Central memory CD8-positive, alpha-beta T cell (primary cell): ENCODE results near the gene STMP1.
"Not testable (repeated sequence)": the region's sequence is repeated elsewhere in the genome, so short reads cannot be mapped to it uniquely, and the experiment has no call there.

Experiments used
- ATAC-seq: fragments of 150-1000 bp; cut with Tn5 transposase; replicated peaks from 2 replicates; pipeline ENCODE4 v1.10.0; 2022; ENCODE audit warnings: mild to moderate bottlenecking, moderate FRiP score, moderate number of reproducible peaks; ENCODE audit not compliant: poor library complexity, severe bottlenecking; ENCODE audit errors: extremely low read depth
- DNase-seq, 2 donors: peaks; one replicate each; pipeline ENCODE4 v3.0.0; 2021; ENCODE audit warnings: low spot score in 2 of 2
- H3K27ac Mint-ChIP-seq: one replicate; pipeline ENCODE4 v1.8.0; 2022; ENCODE audit warnings: low read depth, mild to moderate bottlenecking, moderate library complexity, mixed read lengths
- H3K27me3 Mint-ChIP-seq: one replicate; pipeline ENCODE4 v1.8.0; 2022; ENCODE audit warnings: mixed read lengths
- H3K36me3 Mint-ChIP-seq: one replicate; pipeline ENCODE4 v1.8.0; 2022; ENCODE audit warnings: mild to moderate bottlenecking, moderate library complexity, mixed read lengths; ENCODE audit not compliant: insufficient read depth
- H3K4me1 Mint-ChIP-seq: one replicate; pipeline ENCODE4 v1.8.0; 2022; ENCODE audit warnings: mixed read lengths
- H3K4me3 Mint-ChIP-seq: one replicate; pipeline ENCODE4 v1.8.0; 2022; ENCODE audit warnings: mild to moderate bottlenecking, moderate library complexity, mixed read lengths
- H3K9me3 Mint-ChIP-seq: one replicate; pipeline ENCODE4 v1.8.0; 2022; ENCODE audit warnings: mixed read lengths

The STMP1 gene

DNA sequence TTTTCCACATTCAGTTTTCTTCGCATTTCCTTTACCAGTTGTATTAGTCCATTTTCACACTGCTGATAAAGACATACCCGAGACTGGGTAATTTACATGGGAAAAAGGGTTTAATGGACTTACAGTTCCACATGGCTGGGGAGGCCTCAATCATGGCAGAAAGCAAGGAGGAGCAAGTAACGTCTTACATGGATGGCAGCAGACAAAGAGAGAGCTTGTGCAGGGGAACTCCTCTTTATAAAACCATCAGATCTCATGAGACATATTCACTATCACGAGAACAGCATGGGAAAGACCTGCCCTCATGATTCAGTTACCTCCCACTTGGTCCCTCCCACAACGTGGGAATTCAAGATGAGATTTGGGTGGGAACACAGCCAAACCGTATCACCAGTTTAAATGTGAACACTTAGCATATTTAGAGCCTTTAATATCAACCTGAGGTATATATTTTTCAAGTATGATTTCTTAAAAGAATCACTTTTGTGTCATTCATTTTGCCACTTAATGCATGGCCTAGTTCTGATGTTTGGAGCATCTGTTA is 6.6 kb downstream of the STMP1 start:
- not testable (repeated sequence) for ATAC-seq, H3K9me3 Mint-ChIP-seq, H3K27me3 Mint-ChIP-seq, H3K27ac Mint-ChIP-seq, H3K4me3 Mint-ChIP-seq, H3K36me3 Mint-ChIP-seq, DNase-seq
- H3K4me1 Mint-ChIP-seq = peaks cover 61% of the 10 kb centered on the region

DNA sequence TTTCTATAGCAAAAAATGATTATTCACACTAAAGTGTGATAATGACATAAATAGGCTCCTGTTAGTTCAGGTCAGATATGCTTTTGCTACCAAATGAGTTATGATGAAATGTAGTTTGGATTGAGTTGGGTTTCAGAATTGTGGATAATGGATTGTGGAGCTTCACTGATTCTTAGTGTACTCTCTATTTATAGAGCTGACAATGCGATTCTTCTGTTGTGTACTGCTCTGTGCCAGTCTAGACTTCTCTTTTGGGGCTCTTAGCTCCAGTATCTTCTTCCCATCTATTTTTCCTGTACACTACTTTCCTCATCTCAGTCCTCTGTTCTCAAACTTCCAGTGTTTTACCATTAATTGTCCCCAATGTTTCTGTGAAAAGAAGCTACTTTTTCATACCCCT is 7.5 kb downstream of the STMP1 start:
- Mint-ChIP-seq H3K9me3 (no peaks in the 10 kb centered on the region), H3K36me3 (peaks cover 11% of the 10 kb centered on the region), H3K27me3 (no peaks in the 10 kb centered on the region), H3K4me1 (peaks cover 56% of the 10 kb centered on the region), H3K27ac (no peak overlapping the region), H3K4me3 (no peak overlapping the region)
- DNase-seq (no peak), ATAC-seq (no peak)

DNA sequence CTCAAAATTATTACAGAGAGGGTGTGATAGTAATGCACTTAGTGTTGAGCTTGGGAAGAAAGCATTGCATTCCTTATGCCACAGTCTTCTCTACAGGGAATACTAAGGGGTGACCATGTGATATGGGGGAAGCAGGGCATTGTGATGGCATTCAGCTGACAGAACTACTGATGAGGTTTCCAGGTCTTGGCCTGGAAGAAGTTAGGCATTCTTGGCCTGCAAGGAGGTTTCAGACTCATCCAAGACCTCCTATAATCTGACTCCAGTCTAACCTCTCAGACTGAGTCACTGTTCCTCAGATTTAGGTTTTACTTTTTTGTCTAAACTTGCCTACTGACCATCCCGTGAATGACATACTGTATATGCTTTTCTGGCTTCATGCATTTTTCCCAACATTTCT is 7.9 kb downstream of the STMP1 start:
- Mint-ChIP-seq H3K36me3 (peaks cover 13% of the 10 kb centered on the region), H3K4me3 (no peak overlapping the region)

DNA sequence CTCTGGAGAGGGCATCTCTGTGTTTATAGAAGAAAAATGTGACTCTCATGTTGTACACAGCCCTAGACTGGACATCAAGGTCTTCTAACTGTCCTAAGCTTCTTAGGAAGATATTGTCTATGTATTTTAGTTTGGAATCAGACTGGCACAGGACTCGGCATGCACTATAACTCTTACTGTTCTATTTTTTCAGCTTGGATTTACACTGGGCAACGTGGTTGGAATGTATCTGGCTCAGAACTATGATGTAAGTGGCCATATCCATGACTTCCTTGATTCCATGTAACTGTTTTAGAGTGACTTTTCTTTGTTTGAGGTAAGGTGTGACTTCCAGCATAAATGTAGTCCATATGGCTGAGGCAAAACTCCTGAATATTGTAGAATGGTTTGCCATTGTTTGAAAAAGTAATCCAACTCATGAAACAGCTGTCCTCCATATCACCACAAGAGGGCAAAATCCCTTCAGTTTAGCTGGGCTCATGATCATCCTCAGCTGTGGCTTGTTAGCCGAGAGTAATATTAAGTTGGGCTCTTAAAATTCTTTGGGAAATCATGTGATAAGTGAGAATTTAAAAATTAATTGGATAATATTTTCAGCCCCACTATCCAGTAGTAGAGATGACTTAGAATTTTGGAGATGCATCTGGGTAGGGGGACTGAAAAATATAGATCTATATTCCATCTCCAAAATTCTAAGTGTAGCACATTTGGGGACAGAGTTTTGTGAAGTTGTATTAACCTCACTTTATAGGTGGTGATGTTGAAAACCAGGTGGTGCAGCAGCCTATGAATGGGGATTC is 10.4 kb downstream of the STMP1 start:
- H3K9me3 Mint-ChIP-seq = no peaks in the 10 kb centered on the region
- no peak for ATAC-seq
- no peak overlapping the region for H3K4me3 Mint-ChIP-seq
- H3K4me1 Mint-ChIP-seq = peaks cover 34% of the 10 kb centered on the region
- DNase-seq = no peak
- H3K27ac Mint-ChIP-seq = no peak overlapping the region
- no peaks in the 10 kb centered on the region for H3K27me3 Mint-ChIP-seq
- peaks cover 19% of the 10 kb centered on the region for H3K36me3 Mint-ChIP-seq

More for the DNA sequence above, 7.9 kb downstream of the STMP1 start:
- Mint-ChIP-seq H3K27ac (no peak overlapping the region), H3K9me3 (no peaks in the 10 kb centered on the region), H3K4me1 (peaks cover 52% of the 10 kb centered on the region), H3K27me3 (no peaks in the 10 kb centered on the region)
- ATAC-seq = no peak
- no peak for DNase-seq

DNA sequence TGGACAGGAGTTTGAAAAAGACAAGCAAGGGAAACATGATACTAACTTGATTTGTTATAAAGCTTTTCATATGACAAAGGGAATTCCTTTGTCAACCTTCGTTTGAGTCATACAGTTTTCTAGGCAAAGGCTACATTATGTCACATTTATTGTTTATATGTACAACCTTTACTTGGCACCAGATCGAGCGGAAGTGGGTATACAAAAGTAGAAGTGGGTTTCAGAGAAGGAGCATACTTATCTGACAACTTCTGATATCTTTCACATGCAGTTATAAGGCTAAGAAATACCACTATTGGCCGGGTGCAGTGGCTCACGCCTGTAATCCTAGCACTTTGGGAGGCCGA is 11.0 kb downstream of the STMP1 start:
- Mint-ChIP-seq H3K4me3 (no peak overlapping the region), H3K27ac (no peak overlapping the region), H3K4me1 (peaks cover 32% of the 10 kb centered on the region), H3K36me3 (peaks cover 22% of the 10 kb centered on the region), H3K27me3 (no peaks in the 10 kb centered on the region), H3K9me3 (no peaks in the 10 kb centered on the region)
- ATAC-seq = no peak
- DNase-seq = no peak

DNA sequence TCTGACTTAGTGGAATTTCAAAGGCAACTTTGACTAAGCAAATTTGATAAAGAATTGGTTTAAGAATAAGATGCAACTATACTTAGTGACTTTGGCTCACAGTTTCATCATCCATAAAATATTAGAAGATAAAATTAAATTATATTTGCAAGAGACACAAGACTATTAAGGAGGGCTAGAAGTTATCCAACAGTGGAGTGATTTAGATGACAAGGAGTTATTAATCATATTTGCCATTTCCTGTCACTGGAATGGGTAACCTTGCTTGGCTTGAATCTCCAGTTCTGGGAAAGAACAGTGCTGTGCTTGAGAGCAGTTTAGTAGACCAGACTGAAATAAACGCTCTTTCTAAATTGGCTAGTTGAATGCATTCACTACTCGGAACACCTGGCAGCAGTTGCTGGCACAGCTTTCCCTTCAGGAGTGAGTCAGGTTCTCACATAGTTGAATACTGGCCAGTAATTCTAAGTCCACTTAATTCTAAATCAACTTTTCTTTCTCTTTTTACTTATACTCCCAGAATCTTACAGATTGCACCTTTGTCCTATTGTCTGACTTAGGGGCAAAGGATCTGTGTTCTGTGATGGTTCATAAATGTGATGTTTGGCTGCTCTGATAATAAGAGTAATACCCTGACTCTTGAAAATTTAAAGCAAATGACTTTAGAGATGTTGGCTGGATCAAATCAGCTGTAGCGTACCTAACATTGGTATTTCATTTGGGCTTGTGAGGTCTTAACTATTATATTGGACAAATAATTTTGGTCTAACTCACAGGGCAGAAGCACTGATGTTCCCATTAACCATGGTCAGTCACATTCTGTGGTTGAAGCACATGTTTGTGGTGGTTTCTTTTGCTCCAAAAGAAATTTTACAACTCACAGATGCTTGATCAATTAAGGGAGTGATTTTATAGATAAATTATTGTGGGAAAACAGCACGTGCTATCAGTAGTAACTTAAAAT is 16.6 kb downstream of the STMP1 start:
- no peaks in the 10 kb centered on the region for H3K9me3 Mint-ChIP-seq
- no peak overlapping the region for H3K4me3 Mint-ChIP-seq
- no peaks in the 10 kb centered on the region for H3K27me3 Mint-ChIP-seq
- ATAC-seq (no peak), DNase-seq (no peak)
- peaks cover 21% of the 10 kb centered on the region for H3K36me3 Mint-ChIP-seq
- no peaks in the 10 kb centered on the region for H3K4me1 Mint-ChIP-seq
- no peak overlapping the region for H3K27ac Mint-ChIP-seq

DNA sequence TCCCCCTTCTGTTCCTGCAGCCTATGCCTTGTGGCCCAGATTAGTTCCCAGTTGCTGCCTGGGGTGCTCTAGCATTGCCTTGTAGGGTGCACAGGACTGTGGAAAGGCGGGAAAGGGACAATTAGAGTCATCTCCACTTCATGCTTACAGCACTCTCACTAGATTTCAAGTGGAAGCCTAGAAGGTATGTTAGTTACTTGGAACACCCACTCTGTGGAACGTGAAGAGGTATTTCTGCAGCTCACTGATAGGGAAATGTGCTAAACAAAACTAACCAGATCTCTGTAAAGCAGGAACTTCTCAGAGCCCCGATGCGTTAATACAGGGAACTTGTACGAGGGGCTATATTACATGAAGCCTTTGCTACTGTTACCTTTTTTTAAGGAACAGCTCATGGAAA is 19.4 kb downstream of the STMP1 start:
- Mint-ChIP-seq H3K9me3 (no peaks in the 10 kb centered on the region), H3K27me3 (no peaks in the 10 kb centered on the region), H3K4me1 (no peaks in the 10 kb centered on the region), H3K27ac (no peak overlapping the region), H3K36me3 (peaks cover 11% of the 10 kb centered on the region), H3K4me3 (no peak overlapping the region)
- ATAC-seq (no peak), DNase-seq (no peak)

DNA sequence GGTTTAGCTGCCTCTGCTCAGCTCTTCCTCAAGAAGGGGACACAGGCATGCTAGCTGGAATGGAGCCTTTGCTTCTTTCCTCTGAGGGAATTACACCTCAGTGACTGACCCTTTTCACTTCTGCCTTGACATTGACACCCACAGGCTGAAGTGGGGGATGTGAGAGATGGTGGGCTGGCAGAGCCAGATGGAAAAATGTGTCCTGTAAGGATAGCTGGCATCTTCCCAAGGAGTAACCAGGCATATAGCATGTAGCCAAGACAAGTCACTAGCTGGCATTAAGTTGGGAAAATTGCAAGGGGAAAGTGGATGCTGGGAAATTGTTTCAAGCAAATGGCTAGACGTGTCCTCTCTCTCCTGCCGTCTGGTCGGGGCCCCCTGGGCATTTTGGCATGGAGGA is 19.9 kb downstream of the STMP1 start:
- no peak overlapping the region for H3K4me3 Mint-ChIP-seq
- no peaks in the 10 kb centered on the region for H3K4me1 Mint-ChIP-seq
- no peaks in the 10 kb centered on the region for H3K9me3 Mint-ChIP-seq
- DNase-seq (no peak), ATAC-seq (no peak)
- no peak overlapping the region for H3K27ac Mint-ChIP-seq
- peaks cover 11% of the 10 kb centered on the region for H3K36me3 Mint-ChIP-seq
- H3K27me3 Mint-ChIP-seq = no peaks in the 10 kb centered on the region

DNA sequence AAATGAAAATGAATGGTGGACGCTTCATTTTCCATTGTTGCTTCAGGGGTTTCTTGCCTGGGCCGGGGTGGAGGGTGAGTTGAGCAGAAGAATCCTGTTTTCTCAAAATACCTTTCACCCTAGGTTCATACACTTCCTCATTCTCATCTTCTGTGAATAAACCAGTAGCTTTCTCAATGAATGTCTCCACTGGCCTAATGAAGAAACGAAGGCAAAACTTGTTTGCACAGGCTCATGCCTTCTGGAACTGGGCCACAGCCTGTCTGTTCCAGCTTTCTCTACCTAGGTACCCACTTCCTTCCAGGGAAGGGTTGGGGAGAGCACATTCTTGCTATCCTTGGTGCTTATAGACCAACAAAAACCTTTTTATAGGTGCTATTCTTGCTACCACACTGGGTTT is 21.3 kb downstream of the STMP1 start:
- Mint-ChIP-seq H3K27ac (no peak overlapping the region), H3K4me3 (no peak overlapping the region), H3K4me1 (no peaks in the 10 kb centered on the region), H3K9me3 (no peaks in the 10 kb centered on the region), H3K36me3 (peaks cover 8% of the 10 kb centered on the region), H3K27me3 (no peaks in the 10 kb centered on the region)
- no peak for ATAC-seq
- no peak for DNase-seq

DNA sequence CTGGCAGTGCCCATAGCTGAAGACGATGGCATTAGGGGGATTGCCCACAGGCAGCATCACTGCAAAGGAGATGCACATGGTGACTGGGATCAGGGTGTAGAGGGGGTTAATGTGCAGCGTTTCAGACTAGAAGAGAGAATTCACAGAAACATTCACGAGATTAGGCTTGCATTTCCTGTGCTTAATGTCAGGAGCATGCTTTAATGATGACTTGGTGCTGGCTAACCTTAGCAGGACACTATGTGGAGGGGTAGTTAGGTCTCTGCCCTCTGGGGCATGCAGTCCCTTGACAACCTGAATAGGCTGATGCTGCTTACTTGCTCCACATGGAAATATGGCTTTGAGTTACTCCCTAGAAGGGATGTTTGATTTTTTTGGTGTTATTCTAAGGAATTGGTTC is 21.8 kb downstream of the STMP1 start:
- no peak for ATAC-seq
- Mint-ChIP-seq H3K4me1 (no peaks in the 10 kb centered on the region), H3K36me3 (peaks cover 5% of the 10 kb centered on the region), H3K27ac (no peak overlapping the region), H3K9me3 (no peaks in the 10 kb centered on the region), H3K27me3 (no peaks in the 10 kb centered on the region), H3K4me3 (no peak overlapping the region)
- no peak for DNase-seq

DNA sequence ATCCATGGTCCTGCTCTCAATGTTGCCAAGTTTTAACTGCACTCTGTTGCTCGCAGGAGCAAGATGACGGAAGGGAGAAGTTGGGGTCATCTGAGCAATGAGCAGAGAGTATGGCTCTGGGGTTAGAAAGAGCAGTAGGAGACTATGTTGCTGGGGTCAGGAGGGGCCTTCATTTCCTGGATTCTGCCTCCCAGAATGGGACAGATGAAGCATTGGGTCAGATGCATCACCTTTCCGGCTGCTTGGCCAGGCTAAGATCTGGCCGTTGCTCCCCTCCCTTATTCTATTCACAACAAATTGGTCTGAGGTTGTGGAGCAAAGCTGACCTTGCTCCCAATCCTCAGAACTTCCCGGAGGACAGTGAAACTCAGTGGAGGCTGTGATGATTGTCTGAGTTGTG is 22.4 kb downstream of the STMP1 start:
- DNase-seq = no peak
- Mint-ChIP-seq H3K4me3 (no peak overlapping the region), H3K27me3 (no peaks in the 10 kb centered on the region), H3K36me3 (peaks cover 8% of the 10 kb centered on the region), H3K9me3 (no peaks in the 10 kb centered on the region), H3K4me1 (no peaks in the 10 kb centered on the region), H3K27ac (no peak overlapping the region)
- ATAC-seq = no peak

DNA sequence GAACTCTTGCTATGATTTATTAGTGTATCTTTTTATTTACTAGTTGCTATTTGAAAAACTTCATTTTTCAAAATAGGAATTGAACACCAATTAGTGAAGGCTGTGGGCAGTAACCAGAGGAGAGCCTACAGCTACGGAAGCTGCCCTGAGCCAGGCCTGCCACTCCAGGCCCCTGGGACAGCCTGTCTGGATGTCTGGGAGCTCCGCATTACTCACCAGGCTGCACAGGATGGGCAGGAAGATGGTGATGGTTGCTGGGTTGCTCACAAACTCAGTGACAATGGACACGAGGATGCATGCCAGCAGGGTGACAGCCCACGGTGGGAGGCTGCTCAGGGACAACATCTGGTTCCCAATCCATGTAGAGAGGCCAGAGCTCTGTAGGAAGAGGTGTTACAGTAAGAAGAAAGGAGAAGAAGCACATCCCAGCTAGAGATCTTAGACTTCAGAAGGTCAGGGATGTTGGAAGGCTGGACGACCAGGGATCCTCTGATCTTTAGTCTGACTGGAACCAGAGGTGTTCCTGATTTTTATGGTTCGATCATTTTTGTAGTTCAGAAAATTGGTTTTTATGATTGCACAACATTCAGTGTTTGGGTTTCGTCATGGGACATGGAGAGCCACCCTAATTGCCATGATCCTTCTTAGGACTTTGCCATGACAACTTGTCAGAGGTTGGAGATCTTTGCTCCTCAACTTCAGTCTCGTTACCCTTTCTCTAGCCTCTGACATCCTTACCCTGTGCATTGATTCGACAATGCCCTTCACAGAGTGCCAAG is 23.2 kb downstream of the STMP1 start:
- DNase-seq (no peak), ATAC-seq (no peak)
- H3K36me3 Mint-ChIP-seq = peaks cover 8% of the 10 kb centered on the region
- no peaks in the 10 kb centered on the region for H3K4me1 Mint-ChIP-seq
- H3K27me3 Mint-ChIP-seq = no peaks in the 10 kb centered on the region
- H3K9me3 Mint-ChIP-seq = no peaks in the 10 kb centered on the region
- no peak overlapping the region for H3K4me3 Mint-ChIP-seq
- H3K27ac Mint-ChIP-seq = no peak overlapping the region
